Gastrocnemius medialis (tissue), 4 donors: ENCODE data around the gene SETBP1. TPM values are rescaled to one million over a fixed set of nuclear protein-coding genes. Genes with fewer than 3 reads are reported as not detected.

Experiments
- ATAC-seq, 2 donors: fragments of 150-250 bp; one replicate each; pipeline ENCODE4 v1.9.1; 2016
- DNase-seq, 2 donors: peaks; one replicate each; pipeline ENCODE4 v3.0.0-alpha.2; 2019
- H3K27ac ChIP-seq, 4 donors: fragments of 200-600 bp; sonication (generic); 1 replicate in 1 of 4; 2 replicates in 3 of 4; pipeline ENCODE4 v1.5.1; 2016 to 2018; ENCODE audit warnings: mild to moderate bottlenecking in 2 of 4, moderate library complexity in 1 of 4
- H3K27me3 ChIP-seq, 3 donors: fragments of 200-600 bp; sonication (generic) in 2 of 3; 1 replicate in 1 of 3; 2 replicates in 2 of 3; pipeline versions ENCODE4 v1.5.1 to v1.6.0; 2016 to 2019; ENCODE audit warnings: mild to moderate bottlenecking in 1 of 3, moderate library complexity in 1 of 3
- H3K36me3 ChIP-seq, 2 donors: fragments of 200-600 bp; sonication (generic) in 1 of 2; one replicate each; pipeline ENCODE4 v1.5.1; 2017 to 2018
- H3K4me1 ChIP-seq, 2 donors: fragments of 200-600 bp; sonication (generic) in 1 of 2; one replicate each; pipeline ENCODE4 v1.5.1; 2016 to 2017; ENCODE audit warnings: mild to moderate bottlenecking in 2 of 2
- H3K4me3 ChIP-seq, 4 donors: fragments of 200-600 bp; sonication (generic) in 3 of 4; 1 replicate in 1 of 4; 2 replicates in 3 of 4; pipeline ENCODE4 v1.5.1; 2016 to 2019; ENCODE audit warnings: mild to moderate bottlenecking in 2 of 4
- H3K9me3 ChIP-seq, 3 donors: fragments of 200-600 bp; sonication (generic) in 2 of 3; 1 replicate in 1 of 3; 2 replicates in 2 of 3; pipeline ENCODE4 v1.5.1; 2016 to 2019
- POLR2A ChIP-seq, 2 donors: fragments of 450-650 bp; IDR thresholded peaks; one replicate each; pipeline ENCODE4 v1.6.1; 2017; ENCODE audit warnings: antibody characterized with exemption in 2 of 2, mild to moderate bottlenecking in 2 of 2, moderate library complexity in 2 of 2
- in situ Hi-C, 4 donors: fragments of 200-750 bp; cut with MboI; loops; one replicate each; pipeline versions ENCODE4 v1.15.0 to v1.8.0; 2017; ENCODE audit warnings: low sequenced_read_pairs in 4 of 4
- intact Hi-C: fragments of 100-400 bp; cut with DNase I; formaldehyde crosslinking; loops from one replicate; pipeline ENCODE4 v1.15.1; 2023; ENCODE audit warnings: low total_unique reads
- total RNA-seq, 4 donors: library from RNA; depleted of rRNA; stranded (reverse); fragments of >200 nt; gene quantifications; one replicate each; pipeline versions ENCODE4 v1.1.0 to v1.2.3, GENCODE V29; 2016
- TF ChIP-seq, protein P1 (sequence below), 5 experiments: fragments of 450-650 bp in 3 of 5; fragments of 200-600 bp in 2 of 5; sonication (generic) in 2 of 5; IDR thresholded peaks in 4 of 5; conservative IDR thresholded peaks in 1 of 5; 1 replicate in 4 of 5; 2 replicates in 1 of 5; pipeline ENCODE4 v1.5.1; 2016 to 2019; ENCODE audit warnings: antibody characterized with exemption in 5 of 5, mild to moderate bottlenecking in 3 of 5, moderate library complexity in 3 of 5

The SETBP1 gene
- total RNA-seq, 4 donors from 2014 or later, result 9.2 to 20.0 (median 15.3) TPM

DNA sequence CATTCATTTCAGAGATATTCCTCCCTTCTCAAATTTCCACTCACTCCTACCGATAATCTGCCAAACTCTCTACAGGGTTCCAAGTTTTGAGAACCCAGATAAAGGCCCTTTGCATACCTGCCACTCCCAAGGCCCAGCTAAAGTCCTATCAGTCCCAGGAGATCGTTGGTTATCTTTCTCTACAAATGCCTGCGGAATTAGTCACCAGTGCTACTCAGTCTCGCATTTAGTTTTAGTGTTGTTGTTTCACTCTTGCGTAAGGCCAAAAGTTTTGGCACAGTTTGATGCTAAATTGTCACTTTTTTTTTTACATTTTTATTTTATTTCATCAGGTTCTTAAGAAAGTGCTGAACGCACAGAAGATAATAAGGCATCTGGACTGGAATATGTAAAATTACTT, 29.2 kb upstream of the SETBP1 start:
- no peak overlapping the region for H3K27ac ChIP-seq
- in situ Hi-C loops (loop anchor here in 1 of 4 donors (25.0 kb wide), 1 partner anchor 561 kb away; no protein-coding TSS in a partner anchor), intact Hi-C loops (no loop called here)
- no peak for ATAC-seq
- H3K4me1 ChIP-seq, result no peaks in the 10 kb centered on the region
- TF ChIP-seq, protein P1, sequence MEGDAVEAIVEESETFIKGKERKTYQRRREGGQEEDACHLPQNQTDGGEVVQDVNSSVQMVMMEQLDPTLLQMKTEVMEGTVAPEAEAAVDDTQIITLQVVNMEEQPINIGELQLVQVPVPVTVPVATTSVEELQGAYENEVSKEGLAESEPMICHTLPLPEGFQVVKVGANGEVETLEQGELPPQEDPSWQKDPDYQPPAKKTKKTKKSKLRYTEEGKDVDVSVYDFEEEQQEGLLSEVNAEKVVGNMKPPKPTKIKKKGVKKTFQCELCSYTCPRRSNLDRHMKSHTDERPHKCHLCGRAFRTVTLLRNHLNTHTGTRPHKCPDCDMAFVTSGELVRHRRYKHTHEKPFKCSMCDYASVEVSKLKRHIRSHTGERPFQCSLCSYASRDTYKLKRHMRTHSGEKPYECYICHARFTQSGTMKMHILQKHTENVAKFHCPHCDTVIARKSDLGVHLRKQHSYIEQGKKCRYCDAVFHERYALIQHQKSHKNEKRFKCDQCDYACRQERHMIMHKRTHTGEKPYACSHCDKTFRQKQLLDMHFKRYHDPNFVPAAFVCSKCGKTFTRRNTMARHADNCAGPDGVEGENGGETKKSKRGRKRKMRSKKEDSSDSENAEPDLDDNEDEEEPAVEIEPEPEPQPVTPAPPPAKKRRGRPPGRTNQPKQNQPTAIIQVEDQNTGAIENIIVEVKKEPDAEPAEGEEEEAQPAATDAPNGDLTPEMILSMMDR (IDR thresholded peaks at IDR 0.05 in 4 of 5, conservative IDR thresholded peaks at IDR 0.05 in 1 of 5), result no peak
- TF ChIP-seq POLR2A (IDR thresholded peaks at IDR 0.05), result no peak
- H3K4me3 ChIP-seq, result no peak overlapping the region
- H3K36me3 ChIP-seq, result no peaks in the 10 kb centered on the region
- DNase-seq, result no peak
- no peaks in the 10 kb centered on the region for H3K9me3 ChIP-seq
- H3K27me3 ChIP-seq, result no peaks in the 10 kb centered on the region

DNA sequence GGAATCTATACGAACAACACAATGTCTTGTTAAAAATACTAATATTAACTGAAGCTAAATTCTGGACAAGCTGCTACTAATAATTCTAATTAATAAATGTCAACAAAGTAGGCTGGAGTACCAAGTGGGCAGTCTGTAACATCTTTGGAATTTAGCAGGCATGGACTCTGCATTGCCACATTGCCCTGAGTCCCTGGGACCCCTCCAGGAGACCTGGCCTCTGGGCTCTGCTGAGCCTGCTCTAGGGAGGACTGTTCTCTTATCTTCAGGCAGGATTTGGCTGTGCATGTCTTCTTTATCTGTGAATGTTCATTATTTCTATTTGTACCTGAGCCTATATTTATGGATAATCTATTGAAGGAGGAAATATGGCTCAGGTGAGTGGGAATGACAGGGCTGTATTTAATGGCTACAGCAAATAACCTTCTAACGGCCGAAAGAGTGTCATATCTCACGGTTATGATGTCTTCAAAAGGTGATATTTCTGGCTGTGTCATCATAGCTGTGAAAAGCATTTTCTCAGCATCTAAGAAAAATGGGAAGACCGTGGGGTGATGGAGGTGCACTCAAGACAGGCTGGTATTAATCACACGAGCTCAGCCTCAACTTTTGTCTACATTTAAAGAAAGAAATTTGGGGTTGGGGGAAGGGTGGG, 28.6 kb upstream of the SETBP1 start:
- no peaks in the 10 kb centered on the region for H3K4me1 ChIP-seq
- H3K4me3 ChIP-seq, result no peak overlapping the region
- no peaks in the 10 kb centered on the region for H3K36me3 ChIP-seq
- H3K27me3 ChIP-seq, result no peaks in the 10 kb centered on the region
- H3K9me3 ChIP-seq, result no peaks in the 10 kb centered on the region
- in situ Hi-C loops (loop anchor here in 1 of 4 donors (25.0 kb wide), 1 partner anchor 560 kb away; no protein-coding TSS in a partner anchor), intact Hi-C loops (no loop called here)
- H3K27ac ChIP-seq, result no peak overlapping the region
- ATAC-seq, result no peak
- DNase-seq, result no peak
- TF ChIP-seq, protein P1 (IDR thresholded peaks at IDR 0.05 in 4 of 5, conservative IDR thresholded peaks at IDR 0.05 in 1 of 5), result no peak
- no peak for TF ChIP-seq POLR2A (IDR thresholded peaks at IDR 0.05)

DNA sequence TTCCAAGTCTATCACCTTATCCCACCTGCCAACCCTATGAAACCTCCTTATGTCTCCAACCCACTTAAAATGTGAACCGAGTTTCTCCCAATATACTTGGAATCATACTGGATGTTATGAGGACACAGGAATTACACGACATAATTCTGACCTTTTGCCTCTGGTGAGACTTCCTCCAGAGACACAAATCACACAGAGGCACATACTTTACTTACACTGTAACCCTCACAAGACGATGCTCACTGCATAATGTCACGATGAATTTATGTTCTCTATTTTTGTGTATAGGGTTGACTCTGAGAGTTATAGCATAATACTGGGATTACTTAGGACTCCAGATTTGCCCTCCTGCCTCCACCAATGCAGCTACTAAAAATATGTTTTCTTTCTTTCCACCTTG, 28.0 kb upstream of the SETBP1 start:
- Histone ChIP-seq H3K27ac (no peak overlapping the region), H3K4me3 (no peak overlapping the region), H3K4me1 (no peaks in the 10 kb centered on the region), H3K36me3 (no peaks in the 10 kb centered on the region), H3K27me3 (no peaks in the 10 kb centered on the region), H3K9me3 (no peaks in the 10 kb centered on the region)
- intact Hi-C loops (no loop called here), in situ Hi-C loops (loop anchor here in 1 of 4 donors (25.0 kb wide), 1 partner anchor 560 kb away; no protein-coding TSS in a partner anchor)
- no peak for ATAC-seq
- no peak for DNase-seq
- TF ChIP-seq, protein P1 (IDR thresholded peaks at IDR 0.05 in 4 of 5, conservative IDR thresholded peaks at IDR 0.05 in 1 of 5), result no peak
- no peak for TF ChIP-seq POLR2A (IDR thresholded peaks at IDR 0.05)

DNA sequence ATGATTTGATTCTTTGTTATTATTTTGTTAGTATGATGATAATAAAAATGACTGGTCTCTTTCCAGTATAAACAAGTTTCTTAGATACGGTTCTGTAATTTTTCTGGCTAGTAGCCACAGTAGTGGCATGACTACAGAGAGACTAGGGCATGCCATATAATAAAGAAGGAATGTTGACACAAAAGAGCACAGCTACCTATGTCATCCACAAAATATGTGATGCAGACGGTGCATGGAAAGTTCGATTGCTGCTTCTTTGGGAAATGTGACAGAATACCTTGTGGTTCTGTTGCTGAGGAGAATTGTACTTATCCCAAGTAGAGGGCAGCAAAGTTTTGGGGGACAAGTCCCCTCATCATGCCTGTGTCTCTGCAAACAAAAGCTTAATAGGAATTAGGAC, 26.1 kb upstream of the SETBP1 start:
- H3K4me1 ChIP-seq, result no peaks in the 10 kb centered on the region
- intact Hi-C loops, result no loop called here
- no peak for TF ChIP-seq POLR2A (IDR thresholded peaks at IDR 0.05)
- TF ChIP-seq, protein P1 (IDR thresholded peaks at IDR 0.05 in 4 of 5, conservative IDR thresholded peaks at IDR 0.05 in 1 of 5), result no peak
- in situ Hi-C loops, result loop anchor here in 1 of 4 donors (25.0 kb wide), 1 partner anchor 558 kb away; no protein-coding TSS in a partner anchor
- H3K27ac ChIP-seq, result no peak overlapping the region
- H3K9me3 ChIP-seq, result no peaks in the 10 kb centered on the region
- no peaks in the 10 kb centered on the region for H3K27me3 ChIP-seq
- ATAC-seq (no peak), DNase-seq (no peak)
- H3K36me3 ChIP-seq, result no peaks in the 10 kb centered on the region
- no peak overlapping the region for H3K4me3 ChIP-seq
